GM12864 (cell line): ENCODE data around the gene SLC22A7.
A peak's percentile ranks its signal among the peaks of the same experiment; 100 is the strongest.

Experiments
- DNase-seq: peaks from one replicate; pipeline ENCODE4 v3.0.0-alpha.2; 2011; ENCODE audit warnings: low read depth
- H3K4me3 ChIP-seq: 2 replicates; pipeline ENCODE4 v1.5.1; 2011; ENCODE audit warnings: mild to moderate bottlenecking, low read depth, low read length, control low read depth
- CTCF ChIP-seq: IDR thresholded peaks from 2 replicates; pipeline ENCODE4 v1.5.1; 2011; ENCODE audit warnings: low read depth, mild to moderate bottlenecking, moderate library complexity, low read length, control low read depth, inconsistent platforms; ENCODE audit errors: missing control alignments

The SLC22A7 gene

GRCh38 chr6:43267619-43268354, 30.3 kb upstream of the SLC22A7 start:
- no peak for TF ChIP-seq CTCF
- no peak overlapping the region for H3K4me3 ChIP-seq
- no peak for DNase-seq

GRCh38 chr6:43268355-43268700, 29.7 kb upstream of the SLC22A7 start:
- no peak for DNase-seq
- no peak overlapping the region for H3K4me3 ChIP-seq
- no peak for TF ChIP-seq CTCF

- H3K4me3 ChIP-seq, result no peak overlapping the region
- TF ChIP-seq CTCF, result no peak
- no peak for DNase-seq
Measured at GRCh38 chr6:43268782-43269272, 29.2 kb upstream of the SLC22A7 start.

GRCh38 chr6:43269273-43270007, 28.6 kb upstream of the SLC22A7 start:
- TF ChIP-seq CTCF, result no peak
- DNase-seq, result no peak

GRCh38 chr6:43271103-43271815, 26.8 kb upstream of the SLC22A7 start:
- no peak overlapping the region for H3K4me3 ChIP-seq
- DNase-seq, result no peak
- TF ChIP-seq CTCF, result no peak

More at GRCh38 chr6:43269273-43270007, 28.6 kb upstream of the SLC22A7 start:
- H3K4me3 ChIP-seq, result peak overlapping the region; percentile 22

GRCh38 chr6:43271944-43272343, 26.1 kb upstream of the SLC22A7 start:
- no peak for TF ChIP-seq CTCF
- no peak overlapping the region for H3K4me3 ChIP-seq
- no peak for DNase-seq
